GM18907 (cell line): ENCODE results near the gene ANKRD65.
"Not testable (repeated sequence)": the region's sequence is repeated elsewhere in the genome, so short reads cannot be mapped to it uniquely, and the experiment has no call there.

Source experiments
- ATAC-seq: cut with Tn5 transposase; IDR thresholded peaks from one replicate; pipeline ENCODE4 v1.9.1; 2021; ENCODE audit warnings: mild to moderate bottlenecking, moderate library complexity; ENCODE audit not compliant: unreplicated experiment

The ANKRD65 gene

GRCh38 chr1:1418464-1419362 lies 2.4 kb downstream of the ANKRD65 start:
- no peak for ATAC-seq

- ATAC-seq, result not testable (repeated sequence)
Observed at GRCh38 chr1:1417825-1418463, 3.1 kb downstream of the ANKRD65 start.

GRCh38 chr1:1417396-1417795 lies 3.7 kb downstream of the ANKRD65 start:
- not testable (repeated sequence) for ATAC-seq

GRCh38 chr1:1415751-1416150 lies 5.3 kb downstream of the ANKRD65 start:
- no peak for ATAC-seq

GRCh38 chr1:1412311-1412902 lies 8.7 kb downstream of the ANKRD65 start:
- not testable (repeated sequence) for ATAC-seq

- no peak for ATAC-seq
Observed at GRCh38 chr1:1411626-1412025, 9.4 kb downstream of the ANKRD65 start.

GRCh38 chr1:1410238-1410637 lies 10.8 kb downstream of the ANKRD65 start:
- ATAC-seq, result not testable (repeated sequence)

- peak; percentile 38 for ATAC-seq
Observed at GRCh38 chr1:1407636-1408318, 13.3 kb downstream of the ANKRD65 start.

GRCh38 chr1:1406821-1407635 lies 14.0 kb downstream of the ANKRD65 start, which contains the start of gene MRPL20:
MRPL20 (minus strand) TSS chr1:1407293; CDS start chr1:1407217, 76 bp downstream.
- ATAC-seq, result peak; percentile 90

GRCh38 chr1:1406101-1406820 lies 14.8 kb downstream of the ANKRD65 start:
- ATAC-seq, result no peak

- ATAC-seq, result no peak
Observed at GRCh38 chr1:1403653-1404052, 17.4 kb downstream of the ANKRD65 start.

GRCh38 chr1:1402901-1403392 lies 18.1 kb downstream of the ANKRD65 start:
- ATAC-seq, result not testable (repeated sequence)

- no peak for ATAC-seq
Observed at GRCh38 chr1:1402072-1402900, 18.8 kb downstream of the ANKRD65 start.

GRCh38 chr1:1401457-1402010 lies 19.5 kb downstream of the ANKRD65 start:
- ATAC-seq, result no peak

GRCh38 chr1:1400576-1401456 lies 20.3 kb downstream of the ANKRD65 start:
- ATAC-seq, result no peak

- ATAC-seq, result peak; percentile 14
Observed at GRCh38 chr1:1399872-1400575, 21.1 kb downstream of the ANKRD65 start.
